ENCODE data around the gene GCLM.

The GCLM gene

DNA sequence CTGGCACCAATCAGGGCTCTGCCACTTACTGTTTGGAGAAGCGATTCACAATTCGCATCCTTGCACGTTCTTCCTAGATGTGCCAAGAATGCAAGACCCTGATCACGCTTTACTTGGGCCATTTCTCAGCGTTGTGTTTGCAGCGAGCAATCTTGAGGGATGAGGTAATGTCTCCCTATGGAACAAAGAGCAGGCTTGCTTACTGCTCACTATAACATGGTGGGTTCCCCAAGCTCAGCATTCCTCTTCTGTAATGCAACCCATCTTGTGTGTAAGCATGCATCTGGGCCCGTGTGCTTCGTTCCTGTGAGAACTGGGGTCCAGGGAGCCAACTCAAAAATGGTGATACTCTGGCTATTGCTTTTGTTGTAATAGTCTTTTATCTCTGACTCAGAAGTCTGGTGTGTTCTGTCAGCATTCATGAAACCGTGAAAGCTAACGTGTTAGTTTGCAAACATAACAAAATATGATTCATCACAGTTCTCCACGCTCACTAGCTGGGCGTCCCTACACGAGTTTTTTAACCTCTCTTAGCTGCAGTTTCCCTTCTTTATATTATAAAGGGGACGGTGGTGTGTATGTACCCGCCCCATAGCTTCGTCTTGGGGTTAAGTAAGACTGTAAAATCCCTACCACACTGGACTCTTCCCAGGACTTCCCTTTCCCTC is 63.6 kb downstream of the GCLM start:
- peak; percentile 19 for DNase-seq

DNA sequence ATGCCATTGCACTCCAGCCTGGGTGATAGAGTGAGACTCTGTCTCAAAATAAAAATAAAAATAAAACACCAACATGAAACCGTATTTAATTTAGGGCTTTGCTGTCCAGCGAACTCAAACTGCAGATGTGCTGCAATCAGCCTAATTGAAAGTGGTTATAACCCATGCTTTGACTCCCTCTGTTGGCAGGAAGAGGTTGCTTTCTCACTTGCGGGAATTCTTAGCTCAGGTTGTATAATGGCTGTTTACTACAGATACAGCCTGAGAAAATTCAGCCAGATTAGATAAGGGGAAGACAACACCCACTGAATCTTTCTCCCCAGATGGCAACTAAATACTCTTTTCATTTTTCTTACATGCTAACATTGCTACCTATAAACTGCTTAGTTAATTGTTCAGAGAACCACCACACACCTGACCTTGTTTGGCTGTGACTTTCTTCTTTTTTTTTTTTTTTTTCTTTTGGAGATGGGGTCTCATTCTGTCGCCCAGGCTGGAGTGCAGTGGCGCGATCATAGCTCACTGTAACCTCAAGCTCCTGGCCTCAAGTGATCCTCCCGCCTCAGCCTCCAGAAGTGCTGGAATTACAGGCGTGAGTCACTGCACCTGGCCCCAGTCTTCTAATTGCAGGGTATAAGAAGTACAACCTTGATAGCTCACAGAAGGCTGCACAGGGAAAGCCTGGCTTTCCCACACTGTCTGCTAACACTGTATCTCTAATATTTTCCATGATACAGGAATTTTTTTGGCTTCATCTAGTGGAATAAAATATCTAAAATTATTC is 64.8 kb downstream of the GCLM start:
- peak; percentile 28 for DNase-seq

DNA sequence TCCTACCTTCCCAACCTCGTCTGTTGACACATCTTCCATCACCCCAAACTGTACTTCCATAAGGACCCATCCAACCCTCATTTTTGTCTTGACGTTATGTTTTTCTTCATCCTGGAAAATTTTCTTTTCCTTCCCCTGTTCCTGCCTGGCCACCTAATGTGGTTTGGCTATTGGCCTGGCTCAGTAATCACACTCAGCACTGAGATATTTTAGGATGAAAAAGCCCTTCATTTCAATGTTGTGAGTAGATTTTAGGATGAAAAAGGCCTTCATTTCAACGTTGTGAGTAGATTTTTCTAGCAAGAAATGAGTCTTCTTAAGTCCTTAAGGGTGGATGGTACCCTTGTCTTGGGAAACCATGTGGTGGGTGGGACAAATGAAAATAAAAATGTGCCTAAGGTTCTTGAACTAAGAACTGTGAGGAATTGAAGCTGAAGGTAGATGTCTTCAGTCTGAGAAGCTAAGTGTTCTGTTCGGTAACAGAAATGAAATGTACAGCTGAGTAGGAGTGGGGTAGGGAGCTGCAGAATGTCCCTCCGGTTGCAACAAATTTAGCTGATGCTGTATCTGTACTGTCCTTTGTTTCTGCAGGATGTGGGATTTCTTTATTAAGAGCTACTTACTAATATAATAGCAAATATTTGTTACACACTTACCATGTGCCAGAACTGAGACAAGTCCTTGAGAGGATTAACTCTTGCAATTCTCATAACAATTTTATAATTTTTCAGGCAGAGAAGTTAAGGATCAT is 66.3 kb downstream of the GCLM start:
- no peak for DNase-seq

DNA sequence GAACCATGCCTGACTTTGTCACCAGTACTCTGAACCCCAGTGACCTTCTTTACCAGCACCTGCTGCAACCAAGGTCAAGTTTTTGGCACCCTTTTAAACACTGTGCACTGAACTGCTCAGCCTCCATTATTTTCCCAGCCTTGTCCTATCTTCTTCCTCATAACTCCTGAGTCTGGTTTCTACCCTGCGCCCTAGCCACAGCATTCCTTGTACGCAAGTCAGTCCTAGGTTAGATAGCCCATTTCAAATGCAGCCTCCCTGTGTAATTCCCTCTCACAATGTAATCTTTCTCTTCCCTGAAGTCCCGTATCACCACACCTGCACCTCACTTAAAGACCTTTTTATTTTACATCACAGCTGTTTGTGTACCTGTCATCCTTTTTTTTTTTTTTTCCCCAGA is 67.5 kb downstream of the GCLM start:
- no peak for DNase-seq

DNA sequence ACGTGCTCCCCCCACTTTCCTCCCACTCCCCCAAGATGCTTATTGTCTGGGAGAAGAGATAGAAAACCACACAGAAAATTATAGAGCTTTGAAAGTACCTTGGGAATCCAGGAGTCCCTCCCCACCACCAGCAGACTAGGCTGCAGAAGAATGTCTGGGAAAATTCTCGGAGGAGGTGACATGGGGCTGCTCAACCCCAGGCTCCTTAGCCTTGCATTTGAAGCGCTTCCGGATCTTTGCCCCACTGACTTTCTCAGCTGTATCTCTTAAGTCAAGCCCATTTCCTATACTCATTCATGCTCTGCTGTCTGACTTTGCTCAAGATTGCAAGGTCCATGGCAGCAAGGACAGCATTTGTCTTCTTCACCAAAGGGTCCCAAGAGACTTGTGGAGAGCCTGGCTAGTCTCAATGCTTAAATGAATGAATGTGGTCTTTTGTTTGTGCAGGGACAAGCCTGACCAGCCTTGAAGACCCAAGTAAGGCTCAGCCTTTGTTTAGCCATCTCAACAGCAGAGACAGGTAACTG is 68.2 kb downstream of the GCLM start:
- DNase-seq: no peak

DNA sequence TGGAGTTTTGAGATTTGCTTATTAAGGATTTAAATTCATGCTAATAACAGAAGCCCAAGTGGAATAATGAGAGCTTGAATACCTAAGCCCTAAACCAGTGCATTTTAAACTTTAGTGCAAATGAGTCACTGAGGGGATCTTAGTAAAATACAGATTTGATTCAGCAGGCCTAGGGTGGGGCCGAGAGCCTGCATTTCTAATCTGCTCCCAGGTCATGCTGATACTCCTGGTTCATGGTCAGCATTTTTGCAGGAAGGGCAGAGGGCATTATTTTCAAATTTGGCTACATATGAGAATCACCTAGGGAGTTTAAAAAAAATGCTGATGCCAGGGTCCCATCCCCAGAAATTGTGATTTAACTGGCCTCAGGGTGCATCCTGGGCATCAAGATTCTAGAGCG is 69.5 kb downstream of the GCLM start:
- DNase-seq: no peak

DNA sequence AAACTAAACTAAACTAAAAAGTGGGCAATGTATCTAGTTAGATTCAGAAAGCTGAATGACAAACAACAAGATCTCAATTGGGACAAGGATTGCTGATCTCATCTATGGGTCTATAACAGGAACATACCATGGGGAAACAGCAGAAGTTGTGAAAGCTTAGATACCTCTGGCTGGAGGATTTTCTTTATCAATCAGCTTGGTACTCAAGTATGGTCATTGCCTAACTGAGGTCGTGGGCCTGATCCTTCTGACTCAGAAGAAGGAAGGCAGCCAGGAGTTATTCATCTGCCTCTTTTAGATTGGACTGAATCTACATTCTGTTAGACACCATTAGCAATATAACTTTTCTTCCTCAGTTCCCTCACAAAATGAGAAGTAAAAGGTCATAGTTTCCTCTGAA is 69.9 kb downstream of the GCLM start:
- DNase-seq: no peak

DNA sequence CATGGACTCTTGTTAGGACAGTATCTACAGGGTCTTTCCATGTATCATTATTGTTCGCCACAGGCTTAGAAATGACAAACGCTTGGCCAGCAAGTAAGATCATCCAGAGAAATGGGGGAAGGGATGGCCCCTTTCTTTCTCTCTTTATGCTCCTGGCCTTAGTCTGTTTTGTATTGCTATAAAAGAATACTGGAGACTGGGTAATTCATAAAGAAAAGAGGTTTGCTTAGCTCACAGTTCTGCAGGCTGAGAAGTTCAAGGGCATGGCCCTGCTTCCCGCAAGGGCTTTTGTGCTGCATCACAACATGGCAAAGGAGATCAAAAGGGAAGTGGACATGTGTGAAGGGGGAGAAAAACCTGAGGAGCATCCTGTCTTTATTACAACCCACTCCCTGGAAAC is 71.3 kb downstream of the GCLM start:
- DNase-seq: no peak

Measured in effector CD4-positive, alpha-beta T cell (primary cell).